A673 (cell line): ENCODE data around the gene FITM1. TPM values are rescaled to one million over a fixed set of nuclear protein-coding genes. Genes with fewer than 3 reads are reported as not detected.

ENCODE experiments used
- BruUV-seq: library from RNA; stranded (reverse); fragments of 400-500 nt; replicated peaks from 2 replicates; lab custom pipeline; 2021; lab: Mats Ljungman, UMichigan
- CTCF ChIA-PET: fragments of 300-600 bp; sonication (Branson Sonifier 250); formaldehyde crosslinking; loops from one replicate; lab custom pipeline; 2022; ENCODE audit warnings: antibody characterized with exemption; lab: Charles Lee
- POLR2A ChIA-PET: fragments of 300-600 bp; sonication (Branson Sonifier 250); formaldehyde crosslinking; loops from one replicate; lab custom pipeline; 2022; ENCODE audit warnings: antibody characterized with exemption; ENCODE audit not compliant: low non-redundant PET; lab: Charles Lee
- DNase-seq: peaks from one replicate; pipeline ENCODE4 v3.0.0-alpha.2; 2015; ENCODE audit warnings: low spot score
- H3K27ac ChIP-seq: fragments of 200-600 bp; sonication (generic); 2 replicates; pipeline ENCODE4 v1.5.1; 2016; ENCODE audit warnings: mixed run types, low read depth, mild to moderate bottlenecking, mixed read lengths, antibody characterized with exemption, low read length; ENCODE audit not compliant: poor library complexity, severe bottlenecking
- H3K27me3 ChIP-seq: fragments of 200-600 bp; sonication (generic); replicated peaks from 2 replicates; pipeline ENCODE4 v1.6.1; 2017; ENCODE audit warnings: mixed run types, low read depth, mild to moderate bottlenecking, mixed read lengths, antibody characterized with exemption, low read length; ENCODE audit not compliant: insufficient read depth, poor library complexity
- H3K36me3 ChIP-seq: fragments of 200-600 bp; sonication (generic); 2 replicates; pipeline ENCODE4 v1.6.1; 2016; ENCODE audit warnings: mixed run types, mild to moderate bottlenecking, mixed read lengths, antibody characterized with exemption, low read length; ENCODE audit not compliant: insufficient read depth, poor library complexity, severe bottlenecking
- H3K4me1 ChIP-seq: fragments of 200-600 bp; sonication (generic); 2 replicates; pipeline ENCODE4 v1.6.1; 2017; ENCODE audit warnings: mixed run types, mild to moderate bottlenecking, mixed read lengths, antibody characterized with exemption, low read length; ENCODE audit not compliant: insufficient read depth, poor library complexity, severe bottlenecking
- H3K4me3 ChIP-seq: fragments of 200-600 bp; sonication (generic); 2 replicates; pipeline ENCODE4 v1.5.1; 2016; ENCODE audit warnings: low read depth, mixed run types, mild to moderate bottlenecking, mixed read lengths, low read length; ENCODE audit not compliant: poor library complexity, severe bottlenecking
- H3K9me3 ChIP-seq: fragments of 200-600 bp; sonication (generic); 2 replicates; pipeline ENCODE4 v1.6.1; 2016; ENCODE audit warnings: mixed run types, low read depth, mild to moderate bottlenecking, mixed read lengths, antibody characterized with exemption, low read length; ENCODE audit not compliant: poor library complexity, severe bottlenecking
- EZH2 ChIP-seq: fragments of 200-600 bp; sonication (generic); IDR thresholded peaks from 2 replicates; pipeline ENCODE4 v1.6.1; 2017; ENCODE audit warnings: borderline replicate concordance, low read depth, mild to moderate bottlenecking, mixed read lengths, antibody characterized with exemption, low read length; ENCODE audit not compliant: poor library complexity, severe bottlenecking
- intact Hi-C: fragments of 100-400 bp; cut with micrococcal nuclease; formaldehyde crosslinking; loops from one replicate; pipeline ENCODE4 v1.10.0; 2022; ENCODE audit not compliant: unreplicated experiment
- total RNA-seq: library from RNA; stranded (reverse); gene quantifications from 2 replicates; pipeline ENCODE4 v1.2.3, GENCODE V29; 2021
- TF ChIP-seq, protein P1 (sequence below): fragments of 300-800, 200-600 bp; sonication (generic); conservative IDR thresholded peaks from 2 replicates; pipeline ENCODE4 v1.5.1; 2017; ENCODE audit warnings: low read depth, mild to moderate bottlenecking, antibody characterized with exemption, low read length, moderate library complexity, mixed read lengths

Gene FITM1
- total RNA-seq, 1 experiment from 2014 or later = not detected

DNA sequence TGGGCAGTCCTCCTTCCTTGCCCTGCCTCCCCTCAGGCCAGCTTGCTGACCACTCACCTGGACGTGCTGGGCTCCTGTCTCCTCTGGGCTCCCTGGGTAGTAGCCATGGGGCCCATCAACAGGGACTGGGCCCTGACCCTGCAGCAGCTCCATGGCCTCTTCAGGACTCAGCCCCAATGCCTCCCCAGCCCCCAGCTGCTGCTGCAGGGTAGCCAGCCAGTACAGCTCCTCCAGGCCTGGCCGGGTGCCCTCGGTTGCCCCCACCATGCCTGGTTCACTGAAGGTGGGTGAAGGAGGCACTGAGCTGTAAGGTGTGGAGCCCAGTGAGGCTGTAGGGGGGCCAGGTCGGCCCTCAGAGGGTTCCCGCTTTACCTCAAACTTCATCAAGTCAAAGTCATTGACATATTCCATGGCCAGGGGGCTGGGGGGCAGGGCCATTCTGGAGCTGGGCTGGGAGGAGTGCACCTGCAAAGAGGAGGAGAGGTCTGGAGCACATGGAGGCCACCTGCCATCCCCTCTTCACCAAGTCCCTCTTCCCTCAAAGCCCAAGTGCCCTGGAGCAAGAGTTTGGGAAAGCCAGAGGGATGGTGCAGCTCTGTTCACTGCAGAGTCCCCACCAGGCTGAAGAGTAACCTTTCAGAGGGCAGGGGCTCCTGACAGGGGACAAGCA, 47.9 kb upstream of the FITM1 start:
- ChIA-PET POLR2A (no interaction called here), CTCF (no interaction called here)
- TF ChIP-seq EZH2 = no peak
- H3K4me1 ChIP-seq = peaks cover 6% of the 10 kb centered on the region
- H3K27ac ChIP-seq = no peak overlapping the region
- intact Hi-C loops = no loop called here
- no peaks in the 10 kb centered on the region for H3K9me3 ChIP-seq
- no peak overlapping the region for H3K4me3 ChIP-seq
- no peak for DNase-seq
- BruUV-seq = no TSS peak
- H3K36me3 ChIP-seq = no peaks in the 10 kb centered on the region
- H3K27me3 ChIP-seq = peaks cover 13% of the 10 kb centered on the region

- no peak for TF ChIP-seq EZH2
- TF ChIP-seq, protein P1, sequence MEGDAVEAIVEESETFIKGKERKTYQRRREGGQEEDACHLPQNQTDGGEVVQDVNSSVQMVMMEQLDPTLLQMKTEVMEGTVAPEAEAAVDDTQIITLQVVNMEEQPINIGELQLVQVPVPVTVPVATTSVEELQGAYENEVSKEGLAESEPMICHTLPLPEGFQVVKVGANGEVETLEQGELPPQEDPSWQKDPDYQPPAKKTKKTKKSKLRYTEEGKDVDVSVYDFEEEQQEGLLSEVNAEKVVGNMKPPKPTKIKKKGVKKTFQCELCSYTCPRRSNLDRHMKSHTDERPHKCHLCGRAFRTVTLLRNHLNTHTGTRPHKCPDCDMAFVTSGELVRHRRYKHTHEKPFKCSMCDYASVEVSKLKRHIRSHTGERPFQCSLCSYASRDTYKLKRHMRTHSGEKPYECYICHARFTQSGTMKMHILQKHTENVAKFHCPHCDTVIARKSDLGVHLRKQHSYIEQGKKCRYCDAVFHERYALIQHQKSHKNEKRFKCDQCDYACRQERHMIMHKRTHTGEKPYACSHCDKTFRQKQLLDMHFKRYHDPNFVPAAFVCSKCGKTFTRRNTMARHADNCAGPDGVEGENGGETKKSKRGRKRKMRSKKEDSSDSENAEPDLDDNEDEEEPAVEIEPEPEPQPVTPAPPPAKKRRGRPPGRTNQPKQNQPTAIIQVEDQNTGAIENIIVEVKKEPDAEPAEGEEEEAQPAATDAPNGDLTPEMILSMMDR = no peak
- no peak for DNase-seq
- Histone ChIP-seq H3K27me3 (peaks cover 13% of the 10 kb centered on the region), H3K4me1 (peaks cover 6% of the 10 kb centered on the region), H3K36me3 (no peaks in the 10 kb centered on the region), H3K27ac (no peak overlapping the region), H3K9me3 (no peaks in the 10 kb centered on the region), H3K4me3 (no peak overlapping the region)
- intact Hi-C loops = no loop called here
- POLR2A ChIA-PET = no interaction called here
- CTCF ChIA-PET = no interaction called here
- no TSS peak for BruUV-seq
These were observed 47.0 kb upstream of the FITM1 start for GRCh38 chr14:24083462-24083861.

DNA sequence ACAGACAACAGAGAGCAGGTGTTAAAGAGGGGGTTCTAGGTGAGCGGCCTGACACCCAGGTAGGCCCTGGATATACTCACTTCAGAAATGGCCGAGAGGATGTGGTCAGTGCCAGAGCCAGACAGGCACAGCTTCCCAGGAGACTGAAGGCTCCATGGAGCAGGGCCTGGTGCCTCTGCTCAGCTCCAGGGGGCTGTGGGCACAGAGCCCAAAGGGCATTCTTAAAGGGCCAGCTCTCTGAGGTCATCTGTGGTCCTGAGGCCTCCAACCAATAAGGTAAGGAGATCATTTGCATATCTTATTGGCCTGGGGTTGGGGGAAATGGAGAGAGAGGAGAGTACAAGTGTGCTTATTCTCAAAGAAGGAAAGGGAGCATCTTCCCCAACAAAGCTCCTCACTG, 46.0 kb upstream of the FITM1 start:
- no peak for DNase-seq

More for the DNA sequence above, 46.0 kb upstream of the FITM1 start:
- CTCF ChIA-PET = no interaction called here
- Histone ChIP-seq H3K27ac (no peak overlapping the region), H3K36me3 (no peaks in the 10 kb centered on the region), H3K27me3 (peaks cover 13% of the 10 kb centered on the region), H3K4me3 (no peak overlapping the region), H3K9me3 (no peaks in the 10 kb centered on the region), H3K4me1 (peaks cover 6% of the 10 kb centered on the region)
- intact Hi-C loops = no loop called here
- no TSS peak for BruUV-seq
- POLR2A ChIA-PET = no interaction called here
- TF ChIP-seq, protein P1 = no peak
- no peak for TF ChIP-seq EZH2
